MM.1S (cell line): Measurements from ENCODE around the gene PHF19.

Experiments
- EZH2 ChIP-seq: fragments of 300-600 bp; sonication (generic); optimal IDR thresholded peaks from 2 replicates; pipeline ENCODE3; 2017; ENCODE audit warnings: low read depth, mild to moderate bottlenecking, antibody characterized with exemption, low read length, mixed read lengths
- TF ChIP-seq, protein P1 (sequence below): fragments of 300-600 bp; sonication (generic); IDR thresholded peaks from 2 replicates; pipeline ENCODE4 v1.5.1; 2016; ENCODE audit warnings: antibody characterized with exemption, low read length, mixed read lengths

DNA sequence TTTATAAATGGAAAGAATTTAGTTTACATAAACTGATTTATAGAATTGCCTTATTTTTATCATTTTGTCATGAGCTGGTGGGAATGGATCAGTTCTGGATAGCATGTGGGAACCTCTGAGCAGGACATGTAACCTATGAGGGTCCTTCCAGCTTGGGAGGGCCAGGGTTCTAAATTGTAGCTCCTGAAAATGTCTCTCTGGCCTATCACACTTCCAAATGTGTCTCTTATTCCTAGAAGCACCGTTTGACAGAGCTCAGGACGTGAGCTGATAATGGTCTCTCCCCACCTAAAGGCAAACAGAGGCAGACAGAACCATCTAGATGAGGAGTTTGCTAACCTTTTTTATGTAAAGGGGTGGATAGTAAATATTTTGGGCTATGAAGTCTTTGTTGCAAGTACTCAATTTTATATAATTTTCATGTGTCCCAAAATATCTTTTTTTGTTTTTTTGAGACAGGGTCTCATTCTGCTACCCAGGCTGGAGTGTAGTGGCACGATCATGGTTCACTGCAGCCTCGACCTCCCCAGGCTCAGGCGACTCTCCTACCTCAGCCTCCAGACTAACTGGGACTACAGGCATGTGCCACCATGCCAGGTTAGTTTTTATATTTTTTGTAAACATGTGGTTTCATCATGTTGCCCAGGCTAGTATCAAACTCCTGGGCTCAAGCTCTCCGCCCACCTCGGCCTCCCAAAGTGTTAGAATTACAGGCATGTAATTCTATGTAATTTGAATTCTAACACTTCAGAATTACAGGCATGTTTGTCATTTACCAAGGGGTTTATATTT, 45.6 kb upstream of the PHF19 start:
- TF ChIP-seq, protein P1, sequence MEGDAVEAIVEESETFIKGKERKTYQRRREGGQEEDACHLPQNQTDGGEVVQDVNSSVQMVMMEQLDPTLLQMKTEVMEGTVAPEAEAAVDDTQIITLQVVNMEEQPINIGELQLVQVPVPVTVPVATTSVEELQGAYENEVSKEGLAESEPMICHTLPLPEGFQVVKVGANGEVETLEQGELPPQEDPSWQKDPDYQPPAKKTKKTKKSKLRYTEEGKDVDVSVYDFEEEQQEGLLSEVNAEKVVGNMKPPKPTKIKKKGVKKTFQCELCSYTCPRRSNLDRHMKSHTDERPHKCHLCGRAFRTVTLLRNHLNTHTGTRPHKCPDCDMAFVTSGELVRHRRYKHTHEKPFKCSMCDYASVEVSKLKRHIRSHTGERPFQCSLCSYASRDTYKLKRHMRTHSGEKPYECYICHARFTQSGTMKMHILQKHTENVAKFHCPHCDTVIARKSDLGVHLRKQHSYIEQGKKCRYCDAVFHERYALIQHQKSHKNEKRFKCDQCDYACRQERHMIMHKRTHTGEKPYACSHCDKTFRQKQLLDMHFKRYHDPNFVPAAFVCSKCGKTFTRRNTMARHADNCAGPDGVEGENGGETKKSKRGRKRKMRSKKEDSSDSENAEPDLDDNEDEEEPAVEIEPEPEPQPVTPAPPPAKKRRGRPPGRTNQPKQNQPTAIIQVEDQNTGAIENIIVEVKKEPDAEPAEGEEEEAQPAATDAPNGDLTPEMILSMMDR: no peak
- TF ChIP-seq EZH2: no peak
